BLaER1 (cell line): ENCODE data around the gene STX1B.
"Not testable (repeated sequence)": the region's sequence is repeated elsewhere in the genome, so short reads cannot be mapped to it uniquely, and the experiment has no call there.

Source experiments
- H3K27ac ChIP-seq: shearing (Covaris generic); formaldehyde crosslinking; 2 replicates; pipeline ENCODE4 v1.8.1; 2022
- H3K27me3 ChIP-seq: shearing (Covaris generic); formaldehyde crosslinking; 2 replicates; pipeline ENCODE4 v1.8.1; 2022
- H3K36me3 ChIP-seq: shearing (Covaris generic); formaldehyde crosslinking; 2 replicates; pipeline ENCODE4 v1.8.1; 2022
- H3K4me1 ChIP-seq: shearing (Covaris generic); formaldehyde crosslinking; 2 replicates; pipeline ENCODE4 v1.8.1; 2022
- H3K4me2 ChIP-seq: shearing (Covaris generic); formaldehyde crosslinking; 2 replicates; pipeline ENCODE4 v1.8.1; 2022
- H3K4me3 ChIP-seq: shearing (Covaris generic); formaldehyde crosslinking; 2 replicates; pipeline ENCODE4 v1.8.1; 2022
- H3K9ac ChIP-seq: shearing (Covaris generic); formaldehyde crosslinking; 2 replicates; pipeline ENCODE4 v1.8.1; 2022
- H3K9me3 ChIP-seq: shearing (Covaris generic); formaldehyde crosslinking; 2 replicates; pipeline ENCODE4 v1.8.1; 2022
- H4K20me1 ChIP-seq: shearing (Covaris generic); formaldehyde crosslinking; 2 replicates; pipeline ENCODE4 v1.8.1; 2022
- Cebpa-rat ChIP-seq: shearing (Covaris generic); IDR thresholded peaks from 2 replicates; pipeline ENCODE4 v1.8.1; 2022

STX1B gene

DNA sequence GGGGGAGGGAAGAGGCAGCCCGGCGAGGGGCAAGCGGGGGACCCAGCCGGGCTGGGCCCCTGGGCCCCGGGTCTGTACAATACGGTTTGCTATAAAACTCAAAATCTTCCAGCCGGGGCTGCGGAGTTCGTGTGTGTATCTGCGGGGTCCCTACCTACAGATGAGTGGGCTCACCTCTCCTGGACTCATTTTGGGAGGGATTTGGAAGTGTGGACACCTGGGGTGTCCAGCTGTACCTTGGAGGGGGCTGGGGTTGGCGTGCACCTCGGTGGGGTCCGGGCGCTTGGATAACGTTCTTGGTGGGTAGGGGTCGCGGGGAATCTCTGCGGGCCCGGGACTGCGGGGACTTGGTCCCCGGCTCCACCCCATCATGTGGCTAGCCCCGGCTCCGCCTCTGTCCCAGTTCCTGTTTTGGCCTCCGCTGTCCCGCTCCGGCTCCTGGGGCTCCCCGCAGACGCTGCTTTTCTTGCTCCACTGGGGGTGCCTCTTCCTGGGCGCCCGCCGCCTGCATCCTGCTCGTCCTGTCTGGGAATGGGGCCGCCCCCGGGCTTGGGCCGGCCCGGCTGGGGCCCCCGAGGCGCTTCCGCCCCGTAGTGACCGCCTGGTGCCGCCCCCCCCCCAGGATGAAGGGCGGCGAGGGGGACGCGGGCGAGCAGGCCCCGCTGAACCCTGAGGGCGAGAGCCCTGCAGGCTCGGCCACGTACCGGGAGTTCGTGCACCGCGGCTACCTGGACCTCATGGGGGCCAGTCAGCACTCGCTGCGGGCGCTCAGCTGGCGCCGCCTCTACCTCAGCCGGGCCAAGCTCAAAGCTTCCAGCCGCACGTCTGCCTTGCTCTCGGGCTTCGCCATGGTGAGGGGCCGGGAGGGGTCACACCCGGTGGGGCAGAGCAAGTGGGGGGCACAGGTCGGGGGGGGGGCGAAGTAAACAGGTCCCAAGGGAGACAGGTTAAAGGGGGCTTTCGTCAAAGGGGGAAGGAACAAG, 61.5 kb downstream of the STX1B start, which contains the start of gene ORAI3:
ORAI3 (plus strand) TSS at position 402 of the 983 bp plus-strand sequence; CDS start at position 624, 222 bp downstream.
- Histone ChIP-seq H3K9me3 (no peaks in the 10 kb centered on the region), H3K4me1 (peaks cover 41% of the 10 kb centered on the region), H4K20me1 (peaks cover 60% of the 10 kb centered on the region), H3K4me3 (peak within 1 kb of the TSS; percentile 96), H3K27ac (peak within 1 kb of the TSS; percentile 98), H3K4me2 (peak within 1 kb of the TSS; percentile 93), H3K9ac (peak within 1 kb of the TSS; percentile 97), H3K36me3 (peaks cover 69% of the 10 kb centered on the region), H3K27me3 (no peaks in the 10 kb centered on the region)
- no peak for TF ChIP-seq Cebpa-rat

DNA sequence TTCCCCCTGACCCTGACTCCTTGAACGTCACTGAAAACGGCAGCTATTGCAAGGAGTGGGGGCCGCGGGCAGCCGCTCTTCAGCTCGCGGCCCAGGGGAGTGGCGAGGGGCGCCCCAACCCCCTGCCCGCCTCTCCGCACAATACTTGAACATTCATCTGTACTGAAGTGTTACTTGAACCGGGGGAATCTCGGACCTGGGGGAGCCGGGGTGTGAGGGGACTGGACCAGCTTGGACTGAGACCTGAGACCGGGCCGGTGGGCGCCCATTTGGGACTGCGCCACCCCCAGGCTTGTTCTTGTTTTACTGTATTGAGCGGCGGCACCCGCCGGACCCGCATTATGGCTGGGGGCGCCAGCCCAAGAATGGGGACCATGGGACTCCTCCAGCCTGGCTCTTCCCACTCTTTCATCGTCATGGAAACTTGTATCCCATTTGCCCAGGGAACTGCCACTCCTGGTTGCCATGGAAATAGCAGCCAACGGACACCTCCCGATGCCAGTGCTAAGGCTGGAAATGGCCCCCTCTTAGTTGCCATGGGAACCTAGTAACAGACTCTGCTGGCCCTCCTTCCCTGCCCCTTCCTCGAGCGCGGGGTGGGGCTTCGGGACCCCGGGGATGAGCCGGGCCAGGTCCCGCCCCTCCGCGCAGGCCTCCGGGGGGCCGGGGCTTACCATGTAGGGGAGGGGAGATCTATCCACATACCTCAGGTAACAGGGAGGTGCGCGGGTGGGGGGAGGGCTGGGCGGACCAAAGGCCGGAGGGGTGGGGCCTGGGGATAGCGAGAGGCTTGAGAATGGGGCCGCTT, 62.4 kb downstream of the STX1B start:
- H4K20me1 ChIP-seq = peaks cover 54% of the 10 kb centered on the region
- peaks cover 32% of the 10 kb centered on the region for H3K4me1 ChIP-seq
- peak overlapping the region; percentile 97; the same call in 1 of the 2 replicates for H3K9ac ChIP-seq
- peak overlapping the region; percentile 96 for H3K4me3 ChIP-seq
- no peaks in the 10 kb centered on the region for H3K27me3 ChIP-seq
- peak overlapping the region; percentile 93 for H3K4me2 ChIP-seq
- no peak for TF ChIP-seq Cebpa-rat
- H3K36me3 ChIP-seq = peaks cover 70% of the 10 kb centered on the region
- no peaks in the 10 kb centered on the region for H3K9me3 ChIP-seq
- peak overlapping the region; percentile 98 for H3K27ac ChIP-seq

DNA sequence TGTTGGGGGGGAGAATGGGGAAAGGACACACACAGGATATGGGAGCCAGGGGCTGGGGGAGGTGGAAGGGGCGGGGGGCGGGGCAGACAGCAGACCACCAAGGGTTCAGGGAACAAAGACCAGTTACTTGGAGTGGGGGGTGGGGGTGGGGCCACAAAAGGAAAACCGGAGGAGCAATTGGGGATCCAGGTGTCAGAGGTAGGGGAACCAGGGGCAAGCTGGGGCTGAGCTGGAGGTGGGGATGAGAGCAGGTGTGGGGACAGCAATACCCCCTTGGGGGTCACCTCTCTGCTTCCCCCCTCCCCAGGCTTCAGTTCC, 62.9 kb downstream of the STX1B start:
- peaks cover 51% of the 10 kb centered on the region for H4K20me1 ChIP-seq
- H3K27ac ChIP-seq = no peak overlapping the region
- no peak overlapping the region for H3K9ac ChIP-seq
- H3K27me3 ChIP-seq = no peaks in the 10 kb centered on the region
- no peak overlapping the region for H3K4me2 ChIP-seq
- H3K9me3 ChIP-seq = no peaks in the 10 kb centered on the region
- H3K36me3 ChIP-seq = peaks cover 70% of the 10 kb centered on the region
- no peak for TF ChIP-seq Cebpa-rat
- H3K4me3 ChIP-seq = no peak overlapping the region
- H3K4me1 ChIP-seq = peaks cover 31% of the 10 kb centered on the region

- H3K27me3 ChIP-seq = no peaks in the 10 kb centered on the region
- H3K9ac ChIP-seq = no peak overlapping the region
- H3K36me3 ChIP-seq = peaks cover 72% of the 10 kb centered on the region
- no peak for TF ChIP-seq Cebpa-rat
- no peak overlapping the region for H3K4me3 ChIP-seq
- H3K4me2 ChIP-seq = no peak overlapping the region
- peaks cover 56% of the 10 kb centered on the region for H4K20me1 ChIP-seq
- no peak overlapping the region for H3K27ac ChIP-seq
- H3K4me1 ChIP-seq = peaks cover 37% of the 10 kb centered on the region
- no peaks in the 10 kb centered on the region for H3K9me3 ChIP-seq
These were observed 63.5 kb downstream of the STX1B start for GRCh38 chr16:30946671-30947540.

DNA sequence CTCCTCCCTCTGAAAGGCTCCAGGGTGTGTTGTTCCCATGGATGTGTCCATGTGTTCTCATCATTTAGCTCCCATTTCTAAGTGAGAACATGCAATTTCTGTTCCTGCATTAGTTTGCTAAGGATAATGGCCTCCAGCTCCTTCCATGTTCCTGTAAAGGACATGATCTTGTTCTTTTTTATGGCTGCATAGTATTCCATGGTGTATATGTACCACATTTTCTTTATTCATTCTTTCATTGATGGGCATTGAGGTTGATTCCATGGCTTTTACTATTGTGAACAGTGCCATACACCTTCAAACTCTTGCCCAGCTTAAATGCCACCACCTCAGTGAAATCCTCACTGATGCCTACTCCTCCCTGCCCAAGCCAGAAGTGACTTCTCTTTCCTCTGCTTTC, 66.1 kb downstream of the STX1B start:
- H3K4me1 ChIP-seq = peaks cover 43% of the 10 kb centered on the region
- H3K36me3 ChIP-seq = peaks cover 82% of the 10 kb centered on the region
- no peak overlapping the region for H3K27ac ChIP-seq
- no peak overlapping the region for H3K4me3 ChIP-seq
- H4K20me1 ChIP-seq = peaks cover 38% of the 10 kb centered on the region
- no peaks in the 10 kb centered on the region for H3K27me3 ChIP-seq
- no peak for TF ChIP-seq Cebpa-rat
- H3K9me3 ChIP-seq = no peaks in the 10 kb centered on the region
- H3K9ac ChIP-seq = no peak overlapping the region
- H3K4me2 ChIP-seq = no peak overlapping the region

DNA sequence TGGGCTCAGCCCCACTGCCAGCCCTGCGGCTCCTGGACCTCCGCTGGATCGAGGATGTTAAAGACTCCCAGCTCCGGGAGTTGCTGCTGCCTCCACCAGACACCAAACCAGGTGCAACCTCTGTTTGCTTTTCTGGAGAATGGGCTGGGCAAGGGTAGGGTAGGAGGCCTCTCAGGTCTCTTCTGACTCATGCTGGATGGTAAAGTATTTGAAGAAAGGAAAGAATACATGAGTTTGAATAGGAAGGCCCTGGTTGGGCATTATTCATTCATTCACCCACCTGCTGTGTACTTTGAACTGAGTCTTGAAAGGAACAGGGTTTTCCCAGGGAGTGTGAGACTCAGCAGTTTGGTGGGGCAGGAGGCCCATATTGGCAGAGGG, 68.0 kb downstream of the STX1B start:
- Histone ChIP-seq H3K9me3 (no peaks in the 10 kb centered on the region), H3K27ac (peak overlapping the region; percentile 55), H3K27me3 (no peaks in the 10 kb centered on the region), H4K20me1 (peaks cover 38% of the 10 kb centered on the region), H3K9ac (no peak overlapping the region), H3K4me1 (peaks cover 55% of the 10 kb centered on the region), H3K4me3 (no peak overlapping the region), H3K4me2 (peak overlapping the region; percentile 88), H3K36me3 (peaks cover 76% of the 10 kb centered on the region)
- no peak for TF ChIP-seq Cebpa-rat

DNA sequence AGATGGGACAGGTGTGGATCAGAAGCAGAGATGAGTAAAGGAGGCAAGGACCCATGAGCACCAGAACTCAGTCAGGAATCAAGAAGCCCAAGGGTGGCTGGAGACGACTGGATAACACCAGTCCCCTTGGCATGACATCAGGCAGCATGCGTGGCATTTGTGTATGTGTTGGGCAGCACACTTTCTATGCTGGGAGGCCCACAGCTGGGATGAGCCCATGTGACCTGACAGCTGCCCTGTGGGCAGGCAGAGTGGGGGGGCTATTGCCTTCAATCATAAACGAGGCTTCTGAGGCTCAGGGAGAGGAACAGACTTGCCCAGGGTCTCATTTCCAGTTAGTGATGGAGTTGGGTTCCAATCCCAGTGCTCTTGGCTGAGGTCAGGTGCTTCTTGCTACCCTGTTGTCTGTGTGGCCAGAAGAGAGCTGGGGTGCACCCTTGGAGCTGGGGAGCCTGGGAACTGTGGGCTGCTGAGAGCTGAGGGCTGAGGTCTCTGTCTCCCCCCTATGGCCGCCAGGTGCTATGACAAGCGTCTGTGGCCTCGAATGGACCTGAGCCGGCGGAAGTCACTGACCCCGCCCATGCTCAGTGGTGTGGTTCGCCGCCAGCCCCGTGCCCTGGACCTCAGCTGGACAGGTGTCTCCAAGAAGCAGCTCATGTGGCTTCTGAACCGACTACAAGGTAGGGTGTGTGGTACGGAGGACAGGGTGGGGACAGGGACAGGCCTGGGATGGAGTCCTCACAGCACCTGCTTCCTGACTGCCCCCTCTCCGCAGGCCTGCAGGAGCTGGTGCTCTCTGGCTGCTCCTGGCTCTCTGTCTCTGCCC, 68.6 kb downstream of the STX1B start:
- peaks cover 74% of the 10 kb centered on the region for H3K36me3 ChIP-seq
- no peaks in the 10 kb centered on the region for H3K9me3 ChIP-seq
- H3K9ac ChIP-seq = peak overlapping the region; percentile 72
- TF ChIP-seq Cebpa-rat = no peak
- peak overlapping the region; percentile 96 for H3K27ac ChIP-seq
- no peaks in the 10 kb centered on the region for H3K27me3 ChIP-seq
- peaks cover 61% of the 10 kb centered on the region for H3K4me1 ChIP-seq
- no peak overlapping the region for H3K4me3 ChIP-seq
- peak overlapping the region; percentile 88 for H3K4me2 ChIP-seq
- H4K20me1 ChIP-seq = peaks cover 36% of the 10 kb centered on the region

DNA sequence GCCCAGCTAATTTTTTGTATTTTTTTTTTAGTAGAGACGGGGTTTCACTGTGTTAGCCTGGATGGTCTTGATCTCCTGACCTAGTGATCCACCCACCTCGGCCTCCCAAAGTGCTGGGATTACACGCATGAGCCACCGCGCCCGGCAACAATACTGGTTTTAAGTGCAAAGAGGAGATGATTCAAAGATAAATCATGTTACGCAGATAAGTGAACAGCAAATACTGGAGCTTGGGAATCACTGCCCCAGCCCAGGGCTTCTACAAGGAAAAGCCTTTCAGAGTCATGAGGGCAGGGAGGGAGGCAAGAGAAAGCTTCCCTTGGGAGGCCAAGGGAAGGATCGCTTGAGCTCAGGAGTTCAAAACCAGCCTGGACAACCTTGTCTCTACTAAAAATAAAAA, 70.9 kb downstream of the STX1B start:
- Histone ChIP-seq H3K4me2 (peak overlapping the region; percentile 88), H3K4me1 (peaks cover 83% of the 10 kb centered on the region), H3K9ac (peak overlapping the region; percentile 72), H3K27ac (peak overlapping the region; percentile 96), H3K36me3 (peaks cover 71% of the 10 kb centered on the region), H4K20me1 (peaks cover 17% of the 10 kb centered on the region)
- H3K27me3 ChIP-seq, H3K4me3 ChIP-seq, H3K9me3 ChIP-seq: not testable (repeated sequence)
